NOMO-1 treated with DMSO at 0.1 percent for 48 hours (cell line): ENCODE data around the gene RNASE8.
"Not testable (repeated sequence)": the region's sequence is repeated elsewhere in the genome, so short reads cannot be mapped to it uniquely, and the experiment has no call there.

ENCODE experiments used
- DNase-seq: peaks from one replicate; lab custom pipeline; 2025; ENCODE audit not compliant: unreplicated experiment; lab: John Stamatoyannopoulos, UW

The RNASE8 gene

GRCh38 chr14:21029917-21030316 is 27.7 kb upstream of the RNASE8 start, which contains the start of gene TPPP2:
TPPP2 (plus strand) TSS chr14:21030217; CDS start chr14:21030582, 365 bp downstream.
- no peak for DNase-seq

GRCh38 chr14:21030531-21030930 is 27.1 kb upstream of the RNASE8 start:
- no peak for DNase-seq

- DNase-seq = peak; percentile 22
Measured at GRCh38 chr14:21032326-21033132, 25.1 kb upstream of the RNASE8 start.

GRCh38 chr14:21033133-21033698 is 24.4 kb upstream of the RNASE8 start:
- DNase-seq = no peak

- no peak for DNase-seq
Measured at GRCh38 chr14:21034707-21035106, 22.9 kb upstream of the RNASE8 start, which contains the start of gene RNASE13. RNASE13 (minus strand) TSS chr14:21034807; CDS start chr14:21034288, 519 bp downstream.

- DNase-seq = no peak
Measured at GRCh38 chr14:21036751-21037150, 20.9 kb upstream of the RNASE8 start.

GRCh38 chr14:21037156-21037555 is 20.5 kb upstream of the RNASE8 start:
- no peak for DNase-seq

GRCh38 chr14:21038441-21039422 is 18.9 kb upstream of the RNASE8 start:
- no peak for DNase-seq

- peak; percentile 61 for DNase-seq
Measured at GRCh38 chr14:21039585-21040369, 17.8 kb upstream of the RNASE8 start.

GRCh38 chr14:21040370-21040925 is 17.2 kb upstream of the RNASE8 start:
- no peak for DNase-seq

GRCh38 chr14:21040941-21041340 is 16.7 kb upstream of the RNASE8 start:
- not testable (repeated sequence) for DNase-seq

GRCh38 chr14:21041676-21042433 is 15.8 kb upstream of the RNASE8 start, which contains the start of gene RNASE7:
RNASE7 (plus strand) TSS chr14:21042362; CDS start chr14:21042993, 631 bp downstream.
- DNase-seq = no peak

- DNase-seq = no peak
Measured at GRCh38 chr14:21042918-21043317, 14.7 kb upstream of the RNASE8 start.

- no peak for DNase-seq
Measured at GRCh38 chr14:21043387-21043973, 14.1 kb upstream of the RNASE8 start.

- no peak for DNase-seq
Measured at GRCh38 chr14:21043974-21044618, 13.5 kb upstream of the RNASE8 start.

- no peak for DNase-seq
Measured at GRCh38 chr14:21047378-21047781, 10.2 kb upstream of the RNASE8 start.

GRCh38 chr14:21048638-21049037 is 9.0 kb upstream of the RNASE8 start:
- no peak for DNase-seq

GRCh38 chr14:21049271-21049673 is 8.3 kb upstream of the RNASE8 start:
- DNase-seq = no peak
